Astrocyte of the hippocampus (primary cell): Measurements from ENCODE around the gene GRK5.

Experiments
- DNase-seq: peaks from one replicate; pipeline ENCODE4 v3.0.0; 2011; ENCODE audit warnings: low read depth, low spot score

GRK5 gene

GRCh38 chr10:119403921-119404320 lies 196.6 kb downstream of the GRK5 start:
- no peak for DNase-seq

GRCh38 chr10:119404719-119405519 lies 197.5 kb downstream of the GRK5 start:
- DNase-seq = no peak

GRCh38 chr10:119405520-119405807 lies 198.1 kb downstream of the GRK5 start:
- DNase-seq = no peak

GRCh38 chr10:119406137-119406536 lies 198.8 kb downstream of the GRK5 start:
- no peak for DNase-seq

- no peak for DNase-seq
Measured at GRCh38 chr10:119406601-119407253, 199.4 kb downstream of the GRK5 start.

GRCh38 chr10:119407254-119407777 lies 199.9 kb downstream of the GRK5 start:
- no peak for DNase-seq

GRCh38 chr10:119408072-119408471 lies 200.7 kb downstream of the GRK5 start:
- no peak for DNase-seq

GRCh38 chr10:119408969-119409371 lies 201.6 kb downstream of the GRK5 start:
- no peak for DNase-seq

- DNase-seq = no peak
Measured at GRCh38 chr10:119409385-119409784, 202.0 kb downstream of the GRK5 start.

- no peak for DNase-seq
Measured at GRCh38 chr10:119409906-119410305, 202.5 kb downstream of the GRK5 start.

GRCh38 chr10:119410361-119411116 lies 203.2 kb downstream of the GRK5 start:
- no peak for DNase-seq

- peak; percentile 75 for DNase-seq
Measured at GRCh38 chr10:119412244-119413092, 205.1 kb downstream of the GRK5 start.

GRCh38 chr10:119413093-119413453 lies 205.7 kb downstream of the GRK5 start:
- DNase-seq = peak; percentile 17

GRCh38 chr10:119413471-119414080 lies 206.2 kb downstream of the GRK5 start:
- peak; percentile 26 for DNase-seq

GRCh38 chr10:119414081-119414611 lies 206.8 kb downstream of the GRK5 start:
- DNase-seq = peak; percentile 34

GRCh38 chr10:119415121-119415520 lies 207.8 kb downstream of the GRK5 start:
- no peak for DNase-seq

GRCh38 chr10:119415536-119416503 lies 208.4 kb downstream of the GRK5 start:
- no peak for DNase-seq

GRCh38 chr10:119416855-119417254 lies 209.5 kb downstream of the GRK5 start:
- DNase-seq = peak; percentile 78

- no peak for DNase-seq
Measured at GRCh38 chr10:119417852-119418251, 210.5 kb downstream of the GRK5 start.

GRCh38 chr10:119418362-119418761 lies 211.0 kb downstream of the GRK5 start:
- no peak for DNase-seq
